Measurements from ENCODE around the gene GRK7. TPM values are rescaled to one million over a fixed set of nuclear protein-coding genes. Genes with fewer than 3 reads are reported as not detected.
"Not testable (repeated sequence)": the region's sequence is repeated elsewhere in the genome, so short reads cannot be mapped to it uniquely, and the experiment has no call there.

GRK7 gene
- polyA plus RNA-seq, 3 donors = 0.10 to 0.13 (median 0.13) TPM

GRCh38 chr3:141754032-141754431 lies 9.2 kb upstream of the GRK7 start:
- DNase-seq = no peak

- not testable (repeated sequence) for DNase-seq
These were observed 656 bp upstream of the GRK7 start for GRCh38 chr3:141762552-141762951.

- DNase-seq = no peak
These were observed 837 bp downstream of the GRK7 start for GRCh38 chr3:141764045-141764444.

DNA sequence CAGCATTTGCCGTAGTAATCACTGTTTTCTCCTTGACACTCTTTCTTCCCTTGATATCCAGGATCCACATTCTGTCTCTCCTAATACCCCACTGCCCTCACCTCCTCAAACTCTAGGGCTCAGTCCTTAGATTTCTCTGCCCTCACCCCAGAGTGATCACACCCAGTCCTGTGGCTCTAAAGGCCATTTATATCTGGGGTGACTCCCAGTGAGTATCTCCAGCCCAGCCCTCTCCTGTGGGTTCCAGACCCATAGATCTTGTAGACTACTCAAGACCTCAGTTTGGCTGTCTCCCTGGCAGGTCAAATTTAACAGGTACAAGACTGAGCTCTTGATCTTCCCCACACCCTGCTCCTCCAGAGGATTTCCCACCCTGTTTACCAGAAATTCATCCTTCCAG lies 1.3 kb downstream of the GRK7 start:
- DNase-seq = no peak

GRCh38 chr3:141764986-141765385 lies 1.8 kb downstream of the GRK7 start:
- DNase-seq = peak; percentile 55

DNA sequence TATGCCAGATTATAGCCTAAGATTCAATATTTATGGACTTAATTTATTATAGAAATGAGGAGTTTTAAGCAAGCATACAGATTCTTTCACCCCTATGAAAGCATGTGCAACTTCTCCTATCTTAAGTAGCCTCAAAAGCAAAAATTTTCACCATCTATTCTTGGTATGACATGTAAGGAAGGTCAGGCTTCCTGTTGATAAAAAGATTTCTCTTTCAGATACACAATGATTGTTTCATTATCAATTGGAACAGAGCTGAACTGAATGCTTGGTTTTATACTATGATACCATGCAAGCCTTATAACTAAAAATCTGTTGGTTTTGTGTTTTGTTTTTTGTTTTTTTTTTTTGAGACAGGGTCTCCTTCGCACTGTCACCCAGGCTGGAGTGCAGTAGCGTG lies 3.9 kb downstream of the GRK7 start:
- DNase-seq = no peak

GRCh38 chr3:141769221-141769894 lies 6.2 kb downstream of the GRK7 start:
- DNase-seq = no peak

GRCh38 chr3:141773676-141774075 lies 10.5 kb downstream of the GRK7 start:
- no peak for DNase-seq

- DNase-seq = no peak
These were observed 13.2 kb downstream of the GRK7 start for GRCh38 chr3:141776376-141776775.

- no peak for DNase-seq
These were observed 13.7 kb downstream of the GRK7 start for GRCh38 chr3:141776885-141777284.

DNA sequence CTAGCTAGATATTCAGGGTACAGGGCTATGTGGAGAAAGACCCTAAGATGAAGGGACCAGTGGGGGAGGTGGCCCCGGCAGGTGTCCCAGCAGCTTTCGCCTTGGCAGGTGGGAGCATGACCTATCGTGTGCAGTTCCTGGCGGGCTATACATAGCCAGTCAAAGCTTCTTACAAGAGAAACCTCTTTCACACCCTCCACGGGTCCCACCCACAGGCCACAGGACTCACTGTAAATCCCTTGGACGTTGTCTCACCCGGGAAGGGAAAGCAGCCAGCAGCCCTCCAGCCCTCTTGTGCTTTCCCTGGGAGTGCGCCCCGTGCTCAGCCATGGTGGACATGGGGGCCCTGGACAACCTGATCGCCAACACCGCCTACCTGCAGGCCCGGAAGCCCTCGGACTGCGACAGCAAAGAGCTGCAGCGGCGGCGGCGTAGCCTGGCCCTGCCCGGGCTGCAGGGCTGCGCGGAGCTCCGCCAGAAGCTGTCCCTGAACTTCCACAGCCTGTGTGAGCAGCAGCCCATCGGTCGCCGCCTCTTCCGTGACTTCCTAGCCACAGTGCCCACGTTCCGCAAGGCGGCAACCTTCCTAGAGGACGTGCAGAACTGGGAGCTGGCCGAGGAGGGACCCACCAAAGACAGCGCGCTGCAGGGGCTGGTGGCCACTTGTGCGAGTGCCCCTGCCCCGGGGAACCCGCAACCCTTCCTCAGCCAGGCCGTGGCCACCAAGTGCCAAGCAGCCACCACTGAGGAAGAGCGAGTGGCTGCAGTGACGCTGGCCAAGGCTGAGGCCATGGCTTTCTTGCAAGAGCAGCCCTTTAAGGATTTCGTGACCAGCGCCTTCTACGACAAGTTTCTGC lies 15.0 kb downstream of the GRK7 start:
- DNase-seq = no peak

GRCh38 chr3:141779667-141780066 lies 16.5 kb downstream of the GRK7 start:
- no peak for DNase-seq

- DNase-seq = no peak
These were observed 19.3 kb downstream of the GRK7 start for GRCh38 chr3:141782386-141782932.

DNA sequence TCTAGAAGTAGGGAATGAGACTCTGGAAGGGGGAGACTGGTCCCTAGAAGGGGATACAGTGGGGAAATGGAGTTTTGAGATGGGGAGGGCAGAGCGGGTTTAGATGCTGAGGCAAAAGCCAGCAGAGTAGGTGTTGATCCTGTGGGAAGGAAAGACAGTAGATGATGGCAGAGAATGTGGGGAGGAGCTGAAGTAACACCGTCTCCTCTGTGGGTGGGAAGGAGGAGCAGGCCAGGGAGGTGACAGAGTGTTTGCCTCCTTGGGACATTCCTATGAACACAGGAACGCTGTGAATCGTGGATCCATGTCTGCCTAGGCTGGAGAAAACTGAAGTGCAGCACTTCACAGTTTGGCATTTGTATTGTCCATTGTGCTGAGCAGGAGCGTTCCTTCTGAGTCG lies 20.4 kb downstream of the GRK7 start:
- no peak for DNase-seq

- DNase-seq = no peak
These were observed 20.9 kb downstream of the GRK7 start for GRCh38 chr3:141784096-141784495.

DNA sequence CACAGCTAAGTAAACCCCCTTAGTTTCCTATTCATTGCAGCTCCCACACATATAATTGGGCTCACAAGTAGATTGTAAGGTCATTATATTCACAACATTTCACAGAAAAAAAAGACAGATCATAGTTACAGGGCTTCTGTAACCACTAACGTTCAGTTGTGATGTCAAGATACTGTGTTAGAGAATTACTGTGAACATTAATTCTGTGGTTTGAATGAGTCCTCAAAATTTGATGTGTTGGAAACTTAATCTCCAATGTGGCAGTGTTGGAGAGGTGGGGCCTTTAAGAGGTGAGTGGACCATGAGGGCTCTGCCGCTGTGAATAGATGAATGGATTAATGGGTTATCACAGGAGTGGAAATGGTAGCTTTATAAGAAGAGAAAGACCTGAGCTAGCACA lies 21.3 kb downstream of the GRK7 start:
- no peak for DNase-seq

DNA sequence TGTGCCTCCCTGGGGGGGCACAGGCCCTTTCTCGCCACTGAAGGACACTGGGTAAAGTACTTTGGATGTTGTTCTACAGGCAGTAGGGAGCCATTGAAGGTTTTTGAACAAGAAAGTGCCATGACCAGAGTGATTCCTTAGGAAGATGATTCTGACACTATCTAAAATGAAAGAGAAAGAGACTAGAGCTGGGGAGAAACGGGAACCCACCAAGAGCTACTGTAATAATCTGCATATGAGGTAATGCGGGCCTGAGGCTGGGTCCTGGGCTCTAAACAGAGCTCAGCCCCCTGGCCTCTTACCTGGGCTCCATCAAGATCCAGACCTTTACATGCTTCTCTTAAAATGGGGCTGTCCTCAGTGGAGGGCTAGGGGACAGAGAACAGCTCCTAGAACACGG lies 24.9 kb downstream of the GRK7 start:
- DNase-seq = no peak

- DNase-seq = not testable (repeated sequence)
These were observed 25.5 kb downstream of the GRK7 start for GRCh38 chr3:141788750-141789149.

DNA sequence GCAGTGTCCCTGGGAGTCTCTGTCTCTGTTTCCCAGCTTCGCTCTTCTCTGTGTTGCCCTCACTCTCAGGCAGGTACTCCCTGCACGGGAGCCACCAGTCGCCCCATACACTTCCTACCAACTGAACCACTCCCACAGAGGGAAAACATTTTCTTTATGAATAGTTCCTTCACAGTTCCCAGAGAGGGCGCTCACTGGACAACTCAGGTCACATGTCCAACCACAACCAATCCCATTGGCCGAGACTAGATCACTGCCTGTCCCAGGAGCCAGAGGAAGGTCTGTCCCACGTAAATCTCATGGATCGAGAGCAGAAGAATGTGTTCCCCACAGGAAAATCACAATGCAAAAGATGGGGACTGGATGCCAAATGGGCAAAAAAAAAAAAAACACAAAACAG lies 26.1 kb downstream of the GRK7 start:
- DNase-seq = no peak

- no peak for DNase-seq
These were observed 27.0 kb downstream of the GRK7 start for GRCh38 chr3:141790171-141790570.

GRCh38 chr3:141792495-141792894 lies 29.3 kb downstream of the GRK7 start:
- DNase-seq = no peak

DNA sequence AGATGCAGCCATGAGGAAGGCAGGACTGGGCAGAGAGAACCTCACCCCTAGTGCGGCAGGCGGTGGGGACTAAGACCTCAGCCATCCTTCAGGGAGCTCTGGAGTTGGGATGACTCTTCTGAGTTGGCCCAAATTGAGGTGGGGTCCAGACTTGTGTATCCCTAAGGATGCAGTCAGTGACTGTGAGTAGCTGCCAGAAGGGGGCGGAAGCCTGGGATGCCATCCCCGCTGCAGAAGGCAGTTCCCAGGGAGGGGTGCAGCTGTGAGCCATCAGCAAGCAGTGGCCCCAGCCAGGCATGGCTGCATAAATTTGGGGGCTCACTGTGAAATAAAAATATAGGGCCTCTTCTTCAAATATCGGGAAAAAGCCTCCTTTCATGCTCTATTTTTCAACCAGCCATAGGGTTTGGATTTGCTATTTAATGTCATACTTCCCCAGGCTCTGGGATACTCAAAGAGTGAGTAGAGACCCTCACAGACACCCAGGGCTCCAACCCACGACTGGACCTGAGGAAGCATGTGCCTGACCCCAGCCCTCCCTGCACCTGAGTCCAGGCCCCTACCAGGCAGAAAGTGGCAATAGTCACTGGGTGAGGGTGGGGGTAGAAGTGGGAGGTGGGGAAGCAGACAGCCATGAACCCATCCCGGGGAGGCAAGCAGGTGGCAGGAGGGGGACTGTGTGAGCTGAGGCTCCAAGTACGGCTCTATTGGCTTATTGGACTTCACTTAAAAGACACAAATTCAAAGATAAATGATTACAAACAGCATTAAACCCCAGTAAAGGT lies 30.5 kb downstream of the GRK7 start:
- no peak for DNase-seq

Measured in renal pelvis (tissue), 4 donors.